Parathyroid adenoma (tissue), 2 donors: Measurements from ENCODE around the gene KCNJ12.
"Not testable (repeated sequence)": the region's sequence is repeated elsewhere in the genome, so short reads cannot be mapped to it uniquely, and the experiment has no call there.

Source experiments
- H2AFZ ChIP-seq: fragments of 300-600 bp; sonication (generic); one replicate; pipeline ENCODE4 v1.7.0; 2017; ENCODE audit warnings: antibody characterized with exemption, mild to moderate bottlenecking
- H3K27ac ChIP-seq: fragments of 300-600 bp; sonication (generic); one replicate; pipeline ENCODE4 v1.7.0; 2017
- H3K27me3 ChIP-seq: fragments of 300-600 bp; sonication (generic); one replicate; pipeline ENCODE4 v1.7.0; 2017; ENCODE audit warnings: low read length; ENCODE audit not compliant: control insufficient read depth, insufficient read depth
- H3K36me3 ChIP-seq: fragments of 300-600 bp; sonication (generic); one replicate; pipeline ENCODE4 v1.7.0; 2017; ENCODE audit warnings: low read length; ENCODE audit not compliant: control insufficient read depth, insufficient read depth
- H3K4me1 ChIP-seq: fragments of 300-600 bp; sonication (generic); one replicate; pipeline ENCODE4 v1.7.0; 2017; ENCODE audit warnings: control low read depth
- H3K4me2 ChIP-seq: fragments of 300-600 bp; sonication (generic); one replicate; pipeline ENCODE4 v1.7.0; 2017; ENCODE audit warnings: low read length
- H3K4me3 ChIP-seq: fragments of 300-600 bp; sonication (generic); one replicate; pipeline ENCODE4 v1.7.0; 2017; ENCODE audit warnings: low read depth, low read length
- H3K79me2 ChIP-seq: fragments of 300-600 bp; sonication (generic); one replicate; pipeline ENCODE4 v1.7.0; 2017; ENCODE audit warnings: control low read depth
- H3K9ac ChIP-seq: fragments of 300-600 bp; sonication (generic); one replicate; pipeline ENCODE4 v1.7.0; 2017; ENCODE audit warnings: mild to moderate bottlenecking
- H3K9me3 ChIP-seq: fragments of 300-600 bp; sonication (generic); one replicate; pipeline ENCODE4 v1.7.0; 2017; ENCODE audit warnings: low read length; ENCODE audit not compliant: control insufficient read depth
- TF ChIP-seq, protein P1 (sequence below): fragments of 300-600 bp; sonication (generic); IDR thresholded peaks from one replicate; pipeline ENCODE4 v1.7.0; 2017; ENCODE audit warnings: antibody characterized with exemption, mild to moderate bottlenecking
- donor health status: primary hyperparathyroidism.

KCNJ12 gene

DNA sequence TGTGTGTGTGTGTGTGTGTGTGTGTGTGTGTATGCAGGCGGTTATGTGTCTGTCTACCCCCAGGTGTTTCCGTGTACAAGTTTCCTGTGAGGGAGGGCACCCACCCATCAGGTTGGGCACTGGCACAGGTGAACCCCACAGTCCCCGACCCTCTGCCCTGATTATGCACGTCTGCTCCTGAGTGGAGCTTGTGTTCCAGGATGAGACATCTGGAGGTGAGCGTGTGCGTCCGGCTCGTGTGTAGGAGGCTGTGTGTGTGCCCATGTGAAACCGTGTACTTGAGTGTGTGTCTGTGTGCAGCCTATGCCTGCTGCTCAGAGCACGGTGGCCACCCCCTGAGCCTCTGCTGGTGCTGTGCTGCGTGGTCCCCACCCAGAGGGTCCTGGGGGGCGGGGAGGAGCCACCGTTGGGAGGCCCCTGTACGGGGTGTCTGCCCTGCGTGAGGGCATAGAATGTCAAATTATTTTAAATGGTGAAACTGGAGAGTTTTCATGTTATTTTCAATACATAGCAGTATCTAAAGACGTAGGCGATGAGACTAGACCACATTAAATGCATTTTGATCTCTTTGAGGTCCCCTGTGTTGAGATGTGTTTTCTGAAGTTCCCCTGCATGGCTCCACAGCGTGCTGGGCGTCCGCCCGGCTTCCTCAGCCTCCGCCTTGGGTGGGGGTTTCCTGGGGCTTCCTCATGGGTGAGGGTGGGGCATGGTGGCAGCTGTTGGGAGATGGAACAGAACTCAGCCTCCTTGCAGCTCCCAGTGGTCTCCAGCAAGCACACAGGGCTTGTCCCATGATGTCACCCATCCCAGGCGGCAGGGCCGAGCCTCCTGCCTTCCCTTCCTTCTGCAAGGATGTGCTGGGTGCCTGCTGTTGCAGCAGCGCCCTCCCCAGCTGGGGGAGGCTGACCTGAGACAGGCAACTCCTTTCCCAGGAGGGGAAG lies 43.4 kb downstream of the KCNJ12 start:
- no peak overlapping the region for H3K9ac ChIP-seq
- no peaks in the 10 kb centered on the region for H3K9me3 ChIP-seq
- H3K4me3 ChIP-seq: no peak overlapping the region
- no peaks in the 10 kb centered on the region for H3K36me3 ChIP-seq
- H3K27me3 ChIP-seq: no peaks in the 10 kb centered on the region
- no peaks in the 10 kb centered on the region for H3K4me1 ChIP-seq
- H3K4me2 ChIP-seq: no peak overlapping the region
- H2AFZ ChIP-seq: no peak overlapping the region
- TF ChIP-seq, protein P1, sequence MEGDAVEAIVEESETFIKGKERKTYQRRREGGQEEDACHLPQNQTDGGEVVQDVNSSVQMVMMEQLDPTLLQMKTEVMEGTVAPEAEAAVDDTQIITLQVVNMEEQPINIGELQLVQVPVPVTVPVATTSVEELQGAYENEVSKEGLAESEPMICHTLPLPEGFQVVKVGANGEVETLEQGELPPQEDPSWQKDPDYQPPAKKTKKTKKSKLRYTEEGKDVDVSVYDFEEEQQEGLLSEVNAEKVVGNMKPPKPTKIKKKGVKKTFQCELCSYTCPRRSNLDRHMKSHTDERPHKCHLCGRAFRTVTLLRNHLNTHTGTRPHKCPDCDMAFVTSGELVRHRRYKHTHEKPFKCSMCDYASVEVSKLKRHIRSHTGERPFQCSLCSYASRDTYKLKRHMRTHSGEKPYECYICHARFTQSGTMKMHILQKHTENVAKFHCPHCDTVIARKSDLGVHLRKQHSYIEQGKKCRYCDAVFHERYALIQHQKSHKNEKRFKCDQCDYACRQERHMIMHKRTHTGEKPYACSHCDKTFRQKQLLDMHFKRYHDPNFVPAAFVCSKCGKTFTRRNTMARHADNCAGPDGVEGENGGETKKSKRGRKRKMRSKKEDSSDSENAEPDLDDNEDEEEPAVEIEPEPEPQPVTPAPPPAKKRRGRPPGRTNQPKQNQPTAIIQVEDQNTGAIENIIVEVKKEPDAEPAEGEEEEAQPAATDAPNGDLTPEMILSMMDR: no peak
- H3K79me2 ChIP-seq: no peaks in the 10 kb centered on the region
- H3K27ac ChIP-seq: no peak overlapping the region

DNA sequence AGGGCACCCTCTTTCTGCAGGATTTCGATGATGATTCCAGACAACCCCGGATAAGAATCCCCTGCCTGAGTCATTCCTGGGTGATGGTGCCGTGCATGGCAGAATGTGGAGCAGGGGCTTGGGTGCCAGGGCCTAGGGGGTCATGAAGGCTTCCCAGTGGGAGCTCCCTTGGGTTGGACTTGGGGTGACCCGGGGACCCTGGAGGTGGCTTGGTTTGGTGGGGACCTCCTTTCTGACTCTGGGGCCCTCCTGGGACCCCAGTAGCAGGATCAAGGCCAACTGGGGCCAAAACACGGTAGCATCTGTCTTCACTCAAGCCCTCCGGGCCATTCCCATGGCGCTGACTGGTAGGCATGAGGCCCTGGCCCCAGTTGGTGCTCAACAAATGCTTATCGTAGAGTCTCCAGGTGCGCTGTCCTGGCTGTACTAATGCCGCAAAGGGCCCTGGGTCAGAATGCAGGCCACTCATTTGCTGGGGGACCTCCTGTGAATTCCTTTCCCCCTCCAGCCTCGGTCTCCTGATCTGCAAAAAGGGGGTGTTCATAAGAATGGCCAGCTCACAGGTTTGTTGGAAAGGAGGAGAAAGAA lies 44.4 kb downstream of the KCNJ12 start:
- not testable (repeated sequence) for H3K9ac ChIP-seq, H3K4me1 ChIP-seq, H3K36me3 ChIP-seq, H3K4me2 ChIP-seq, H3K4me3 ChIP-seq, H2AFZ ChIP-seq, H3K9me3 ChIP-seq, H3K79me2 ChIP-seq, H3K27me3 ChIP-seq, H3K27ac ChIP-seq

DNA sequence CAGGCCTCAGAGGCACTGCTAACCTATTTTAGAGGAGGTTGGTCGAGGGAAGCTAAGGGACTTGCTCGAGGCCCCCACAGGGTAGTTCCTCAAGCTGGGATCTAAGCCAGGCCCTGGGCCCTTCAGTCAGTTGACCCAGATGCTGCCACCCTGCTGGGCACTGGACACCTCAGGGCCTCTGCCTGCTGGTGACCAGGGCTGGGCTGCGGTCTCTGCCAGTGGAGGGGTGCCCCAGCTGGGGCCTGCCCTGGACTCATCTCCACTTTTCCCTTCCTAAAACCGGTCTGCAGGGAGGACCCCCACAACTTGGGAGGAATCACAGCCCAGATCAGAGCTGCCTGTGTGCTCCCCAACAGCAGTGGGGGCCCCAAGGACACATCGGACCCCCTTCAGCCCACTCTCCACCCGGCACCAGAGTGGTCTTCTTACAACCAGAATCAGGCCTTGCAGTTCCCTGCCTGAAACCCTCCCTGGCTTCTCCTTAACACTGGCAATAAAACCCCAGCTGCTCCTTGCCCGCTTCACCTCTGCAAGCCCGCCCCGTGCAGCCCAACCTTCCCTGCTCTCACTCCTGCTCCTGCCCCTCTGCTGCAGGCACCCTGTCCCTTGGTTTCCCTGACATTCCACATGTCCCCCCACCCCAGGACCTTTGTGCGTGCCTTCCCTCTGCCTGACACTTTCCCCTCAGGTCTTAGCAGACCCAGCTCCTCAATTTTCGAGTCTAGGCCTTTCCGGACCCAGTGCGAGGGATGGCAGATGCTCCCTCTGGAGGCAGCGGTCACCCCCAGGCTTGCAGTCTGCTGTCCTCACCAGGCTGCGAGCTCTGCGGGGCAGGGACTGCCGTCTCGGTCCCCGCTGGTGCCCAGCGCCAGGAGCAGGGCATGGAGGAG lies 45.5 kb downstream of the KCNJ12 start:
- H3K4me1 ChIP-seq, H3K9ac ChIP-seq, H3K36me3 ChIP-seq, H3K9me3 ChIP-seq, H3K4me3 ChIP-seq, H3K27ac ChIP-seq, H3K27me3 ChIP-seq, H3K79me2 ChIP-seq, H2AFZ ChIP-seq, H3K4me2 ChIP-seq: not testable (repeated sequence)

DNA sequence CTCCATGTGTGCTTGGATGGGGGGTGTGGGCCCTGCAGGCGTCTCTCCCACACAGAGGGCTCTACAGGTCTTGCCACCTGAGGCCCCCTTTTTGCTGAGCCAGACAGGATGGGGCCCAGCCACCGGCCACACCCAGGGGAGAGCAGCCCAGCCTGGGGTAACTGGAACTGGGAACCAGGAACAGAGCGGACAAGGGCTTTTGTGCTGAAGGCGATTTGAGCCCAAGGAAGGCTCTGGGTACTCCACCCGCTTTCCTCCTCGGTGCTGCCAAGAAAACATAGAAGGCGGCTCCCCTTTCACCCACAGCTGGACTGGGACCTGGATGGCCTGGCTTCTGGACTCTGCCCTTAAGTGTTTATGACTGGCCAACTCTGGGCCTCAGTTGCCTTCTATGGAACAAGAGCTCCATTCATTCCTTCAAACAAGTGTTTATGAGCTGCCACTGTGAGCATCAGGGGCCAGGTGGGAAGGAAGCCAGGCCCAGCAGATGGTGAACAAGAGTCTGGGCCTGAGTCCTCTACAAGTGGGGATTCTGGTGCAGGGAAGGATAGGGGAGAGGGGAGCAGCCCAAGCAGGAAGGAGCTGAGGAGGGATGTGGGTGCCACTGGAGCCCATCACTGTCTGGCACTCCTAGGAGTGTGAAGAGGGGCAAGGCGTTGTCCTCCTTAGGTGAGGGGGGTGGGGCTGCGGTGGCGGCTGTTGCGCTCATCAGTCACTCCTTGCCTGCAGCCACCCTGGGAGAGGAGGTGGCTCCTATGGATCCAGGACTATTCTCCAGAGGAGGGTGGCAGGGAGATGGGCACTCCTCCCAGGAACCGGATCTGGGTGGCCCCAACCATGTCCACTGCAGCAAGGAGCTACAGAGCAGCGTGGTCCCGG lies 46.4 kb downstream of the KCNJ12 start:
- H3K9ac ChIP-seq, H3K27ac ChIP-seq, H3K4me3 ChIP-seq, H3K4me2 ChIP-seq, H3K4me1 ChIP-seq, H3K79me2 ChIP-seq, H3K9me3 ChIP-seq, H2AFZ ChIP-seq, H3K27me3 ChIP-seq, H3K36me3 ChIP-seq: not testable (repeated sequence)

DNA sequence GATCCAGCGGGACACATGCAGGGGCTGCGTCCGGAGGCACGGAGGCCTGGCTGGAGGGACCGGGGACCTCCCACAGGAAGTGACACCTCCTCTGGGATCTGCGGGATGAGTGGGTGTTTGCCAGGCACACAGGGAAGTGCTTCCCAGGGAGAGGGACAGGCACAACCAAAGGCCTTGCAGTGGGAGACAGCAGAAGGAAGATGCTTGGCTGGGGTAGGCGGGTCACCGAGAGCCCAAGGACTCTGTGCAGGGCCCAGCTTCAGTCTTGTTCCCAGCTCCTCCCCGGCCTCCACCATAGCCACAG lies 47.0 kb downstream of the KCNJ12 start:
- not testable (repeated sequence) for H3K27me3 ChIP-seq, H3K9ac ChIP-seq, H3K27ac ChIP-seq, H3K36me3 ChIP-seq, H3K4me2 ChIP-seq, H3K4me3 ChIP-seq, H3K79me2 ChIP-seq, H3K9me3 ChIP-seq, H2AFZ ChIP-seq, H3K4me1 ChIP-seq

DNA sequence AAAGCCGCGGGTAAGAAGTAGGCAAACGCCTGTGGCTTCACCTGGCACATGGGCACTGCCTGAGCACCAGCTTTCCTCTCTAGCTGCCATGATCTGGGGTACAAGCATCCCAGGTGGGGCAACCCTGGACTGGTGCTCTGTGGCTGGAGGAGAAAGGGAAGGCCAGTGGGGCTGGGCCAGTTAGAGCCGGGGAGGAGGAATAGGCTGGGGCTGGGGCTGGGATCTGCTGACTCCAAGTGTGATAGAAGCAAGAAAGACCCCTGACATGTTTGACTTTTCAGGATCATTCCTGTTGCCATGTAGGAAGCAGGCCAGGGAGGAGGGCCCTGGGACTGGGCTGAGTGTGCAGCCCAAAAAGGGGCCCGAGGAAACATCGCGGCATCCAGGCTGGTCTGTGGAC lies 48.5 kb downstream of the KCNJ12 start:
- not testable (repeated sequence) for H2AFZ ChIP-seq, H3K4me2 ChIP-seq, H3K36me3 ChIP-seq, H3K79me2 ChIP-seq, H3K9me3 ChIP-seq, H3K4me1 ChIP-seq, H3K9ac ChIP-seq, H3K27me3 ChIP-seq, H3K27ac ChIP-seq, H3K4me3 ChIP-seq
